PFSK-1 (cell line): Measurements from ENCODE around the gene JAK1.

Experiments used
- FOXP2 ChIP-seq: optimal IDR thresholded peaks from 2 replicates; pipeline ENCODE3; 2011; ENCODE audit warnings: borderline replicate concordance, control low read depth, inconsistent platforms; ENCODE audit not compliant: insufficient read depth; ENCODE audit errors: extremely low read length, extremely low read depth
- POLR2AphosphoS5 ChIP-seq: IDR thresholded peaks from 2 replicates; pipeline ENCODE4 v1.6.1; 2012; ENCODE audit warnings: low read depth, mild to moderate bottlenecking, control low read depth, low read length, moderate library complexity
- SIN3A ChIP-seq: IDR thresholded peaks from 2 replicates; pipeline ENCODE4 v1.6.1; 2012; ENCODE audit warnings: mild to moderate bottlenecking, low read length, moderate library complexity, borderline replicate concordance; ENCODE audit not compliant: insufficient read depth
- TAF1 ChIP-seq: IDR thresholded peaks from 2 replicates; pipeline ENCODE4 v1.6.1; 2012; ENCODE audit warnings: low read length, control low read depth, borderline replicate concordance; ENCODE audit not compliant: insufficient read depth
- TF ChIP-seq, protein P1 (sequence below), 2 experiments: IDR thresholded peaks; 2 replicates each; pipeline versions ENCODE4 v1.6.1 to v1.8.0; 2011 to 2012; ENCODE audit warnings: low read depth in 2 of 2, low read length in 2 of 2, control low read depth in 1 of 2, inconsistent platforms in 1 of 2, mild to moderate bottlenecking in 1 of 2, moderate library complexity in 1 of 2; ENCODE audit not compliant: insufficient read depth in 1 of 2

JAK1 gene

DNA sequence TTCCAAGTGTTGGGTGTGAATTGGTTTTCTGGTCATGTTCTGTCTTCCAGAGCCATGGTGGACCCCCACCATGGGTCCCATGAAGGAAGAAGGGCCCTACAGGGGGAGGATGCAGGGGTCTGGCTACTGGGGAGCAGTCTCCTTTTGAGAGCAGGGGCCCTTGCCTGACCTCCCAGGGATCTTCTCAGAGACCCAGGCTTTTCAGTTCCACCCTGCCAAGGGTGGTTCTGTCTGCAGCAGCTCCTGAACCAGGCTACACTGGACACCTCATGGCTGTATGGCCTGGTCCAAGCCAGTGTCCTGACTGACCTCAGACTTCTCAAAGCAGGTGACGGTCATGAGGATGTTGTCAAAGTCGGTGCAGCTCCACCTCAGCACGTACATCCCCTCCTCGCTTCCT, 109.0 kb downstream of the JAK1 start:
- TF ChIP-seq SIN3A (no peak), POLR2AphosphoS5 (no peak), TAF1 (no peak), FOXP2 (no peak)
- TF ChIP-seq, protein P1, sequence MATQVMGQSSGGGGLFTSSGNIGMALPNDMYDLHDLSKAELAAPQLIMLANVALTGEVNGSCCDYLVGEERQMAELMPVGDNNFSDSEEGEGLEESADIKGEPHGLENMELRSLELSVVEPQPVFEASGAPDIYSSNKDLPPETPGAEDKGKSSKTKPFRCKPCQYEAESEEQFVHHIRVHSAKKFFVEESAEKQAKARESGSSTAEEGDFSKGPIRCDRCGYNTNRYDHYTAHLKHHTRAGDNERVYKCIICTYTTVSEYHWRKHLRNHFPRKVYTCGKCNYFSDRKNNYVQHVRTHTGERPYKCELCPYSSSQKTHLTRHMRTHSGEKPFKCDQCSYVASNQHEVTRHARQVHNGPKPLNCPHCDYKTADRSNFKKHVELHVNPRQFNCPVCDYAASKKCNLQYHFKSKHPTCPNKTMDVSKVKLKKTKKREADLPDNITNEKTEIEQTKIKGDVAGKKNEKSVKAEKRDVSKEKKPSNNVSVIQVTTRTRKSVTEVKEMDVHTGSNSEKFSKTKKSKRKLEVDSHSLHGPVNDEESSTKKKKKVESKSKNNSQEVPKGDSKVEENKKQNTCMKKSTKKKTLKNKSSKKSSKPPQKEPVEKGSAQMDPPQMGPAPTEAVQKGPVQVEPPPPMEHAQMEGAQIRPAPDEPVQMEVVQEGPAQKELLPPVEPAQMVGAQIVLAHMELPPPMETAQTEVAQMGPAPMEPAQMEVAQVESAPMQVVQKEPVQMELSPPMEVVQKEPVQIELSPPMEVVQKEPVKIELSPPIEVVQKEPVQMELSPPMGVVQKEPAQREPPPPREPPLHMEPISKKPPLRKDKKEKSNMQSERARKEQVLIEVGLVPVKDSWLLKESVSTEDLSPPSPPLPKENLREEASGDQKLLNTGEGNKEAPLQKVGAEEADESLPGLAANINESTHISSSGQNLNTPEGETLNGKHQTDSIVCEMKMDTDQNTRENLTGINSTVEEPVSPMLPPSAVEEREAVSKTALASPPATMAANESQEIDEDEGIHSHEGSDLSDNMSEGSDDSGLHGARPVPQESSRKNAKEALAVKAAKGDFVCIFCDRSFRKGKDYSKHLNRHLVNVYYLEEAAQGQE (IDR thresholded peaks at IDR 0.05; ENCODE audit: insufficient read depth in 1 of 2, low read depth in 2 of 2, low read length in 2 of 2) = no peak

DNA sequence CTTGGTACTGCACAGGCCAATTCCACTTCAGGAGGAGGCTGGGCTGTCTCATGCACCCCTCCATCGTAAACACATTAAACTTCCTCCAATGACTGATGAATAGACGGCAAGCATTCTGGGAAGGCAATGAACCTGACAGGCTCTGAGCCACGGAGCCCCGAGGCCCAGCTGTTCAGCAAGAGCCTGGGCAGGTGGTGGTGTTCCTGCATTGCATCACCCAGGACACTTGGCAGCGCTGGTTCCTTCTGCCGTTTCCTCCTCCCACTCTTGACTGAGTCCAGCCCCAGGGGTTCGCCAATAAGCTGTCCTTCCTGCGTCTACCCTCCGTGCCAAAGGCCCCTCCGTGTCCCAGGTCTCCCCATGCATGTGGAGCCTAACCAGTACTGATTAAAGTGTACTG, 109.8 kb downstream of the JAK1 start:
- TF ChIP-seq, protein P1 (IDR thresholded peaks at IDR 0.05; ENCODE audit: insufficient read depth in 1 of 2, low read depth in 2 of 2, low read length in 2 of 2) = no peak
- TF ChIP-seq TAF1 (no peak), POLR2AphosphoS5 (no peak), FOXP2 (no peak), SIN3A (no peak)

DNA sequence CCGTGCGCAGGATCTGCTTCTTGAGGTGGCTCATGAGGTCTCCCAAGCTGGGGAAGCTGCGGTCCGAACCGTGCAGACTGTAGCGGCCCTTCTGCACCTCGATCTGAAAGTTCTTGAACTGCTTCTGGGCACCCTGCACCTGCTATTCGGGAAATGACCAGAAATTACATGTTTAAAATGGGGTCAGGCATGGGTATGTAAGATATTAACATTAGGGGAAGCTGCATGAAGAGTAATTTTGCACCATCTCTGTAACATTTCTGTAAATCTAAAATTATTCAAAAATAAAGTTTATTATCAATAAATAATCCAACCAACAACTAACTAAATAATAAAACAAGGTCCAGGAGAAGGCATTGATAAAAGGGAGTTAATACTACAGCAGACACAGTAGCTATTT, 110.8 kb downstream of the JAK1 start:
- no peak for TF ChIP-seq POLR2AphosphoS5
- TF ChIP-seq TAF1 = no peak
- no peak for TF ChIP-seq FOXP2
- no peak for TF ChIP-seq SIN3A
- TF ChIP-seq, protein P1 (IDR thresholded peaks at IDR 0.05; ENCODE audit: insufficient read depth in 1 of 2, low read depth in 2 of 2, low read length in 2 of 2) = no peak

DNA sequence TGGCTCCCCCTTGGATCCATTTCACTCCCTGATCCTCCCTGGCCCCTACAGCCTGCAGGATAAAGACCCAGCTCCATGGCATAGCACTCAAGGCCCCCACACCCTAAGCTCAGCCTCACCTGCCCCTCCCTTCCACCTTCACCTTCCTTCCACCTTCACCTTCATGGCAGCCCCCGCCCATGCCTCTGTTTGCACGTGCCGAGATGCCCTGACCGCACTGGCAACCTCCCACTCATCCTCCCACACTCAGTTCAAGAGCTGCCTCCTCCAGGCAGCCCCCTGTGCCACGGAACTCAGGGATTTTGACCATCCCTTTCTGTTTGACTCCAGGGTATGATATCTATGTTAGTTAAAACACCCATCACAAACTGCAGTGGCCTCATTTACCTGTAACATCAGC, 111.7 kb downstream of the JAK1 start:
- TF ChIP-seq FOXP2 (no peak), TAF1 (no peak), SIN3A (no peak), POLR2AphosphoS5 (no peak)
- TF ChIP-seq, protein P1 (IDR thresholded peaks at IDR 0.05; ENCODE audit: insufficient read depth in 1 of 2, low read depth in 2 of 2, low read length in 2 of 2) = no peak

DNA sequence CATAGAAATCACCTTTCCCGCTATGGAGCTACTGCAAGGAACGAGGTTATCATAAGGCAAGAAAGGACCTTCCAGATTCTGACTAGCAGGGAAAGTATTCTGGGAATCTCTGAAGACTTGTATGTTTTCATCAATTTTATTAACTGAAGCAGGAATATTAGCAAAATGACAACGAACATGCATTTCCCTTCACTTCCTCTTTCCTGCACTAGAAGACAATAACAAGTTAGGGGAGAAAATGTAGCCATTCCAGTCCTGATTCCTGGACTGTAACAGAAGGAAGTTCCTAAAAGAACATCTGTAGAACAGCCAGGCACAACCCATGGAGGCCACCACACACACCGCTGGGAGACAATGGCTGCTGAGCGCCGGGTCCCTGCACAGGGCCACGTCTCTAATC, 114.7 kb downstream of the JAK1 start:
- TF ChIP-seq TAF1 (no peak), FOXP2 (no peak), SIN3A (no peak), POLR2AphosphoS5 (no peak)
- TF ChIP-seq, protein P1 (IDR thresholded peaks at IDR 0.05; ENCODE audit: insufficient read depth in 1 of 2, low read depth in 2 of 2, low read length in 2 of 2) = no peak
